GM12878 (cell line): Measurements from ENCODE around the gene KDM6A. TPM values are rescaled to one million over a fixed set of nuclear protein-coding genes. Genes with fewer than 3 reads are reported as not detected.

ENCODE experiments used
- ATAC-seq: fragments of 200-7000 bp; cut with Tn5 transposase; 3 replicates; pipeline ENCODE4 v1.9.1; 2020; ENCODE audit warnings: mild to moderate bottlenecking, moderate library complexity
- BruUV-seq: library from RNA; stranded (reverse); fragments of 400-500 nt; replicated peaks from 2 replicates; lab custom pipeline; 2021; lab: Mats Ljungman, UMichigan
- CTCF ChIA-PET: fragments of 300-600 bp; sonication (Branson Sonifier 250); formaldehyde crosslinking; extraction: SDS; loops from one replicate; lab custom pipeline; 2021; ENCODE audit warnings: inconsistent platforms; lab: Yijun Ruan, JAX
- POLR2A ChIA-PET: fragments of 350-600 bp; formaldehyde crosslinking; extraction: SDS; loops from one replicate; lab custom pipeline; 2021; ENCODE audit warnings: inconsistent platforms; lab: Charles Lee
- RAD21 ChIA-PET: fragments of 300-600 bp; sonication (Branson Sonifier 250); formaldehyde crosslinking; loops from one replicate; lab custom pipeline; 2023; ENCODE audit warnings: antibody characterized with exemption; ENCODE audit not compliant: unreplicated experiment; lab: Charles Lee
- SMC1A ChIA-PET: fragments of 300-600 bp; sonication (Branson Sonifier 250); formaldehyde crosslinking; loops from one replicate; lab custom pipeline; 2023; ENCODE audit not compliant: unreplicated experiment, uncharacterized antibody; lab: Charles Lee
- DNase-seq: peaks from one replicate; pipeline ENCODE4 v3.0.0-alpha.2; 2011; ENCODE audit warnings: low read depth, low spot score
- FAIRE-seq: peaks from 3 replicates; lab custom pipeline; 2011; peaks lifted over from hg19 to GRCh38; lab: Jason Lieb, UNC
- H2AFZ ChIP-seq: 2 replicates; pipeline ENCODE4 v1.6.0; 2011; ENCODE audit warnings: low read depth, low read length, control low read depth; ENCODE audit not compliant: control insufficient read depth
- H3K27ac ChIP-seq: 2 replicates; pipeline ENCODE4 v1.5.1; 2011; ENCODE audit warnings: control low read depth; ENCODE audit not compliant: control insufficient read depth, insufficient read depth
- H3K27me3 ChIP-seq, 2 experiments: replicated peaks in 1 of 2; 2 replicates each; pipeline versions ENCODE4 v1.6.0 to v1.6.1; 2011; ENCODE audit warnings: low read length in 1 of 2; ENCODE audit not compliant: control insufficient read depth in 2 of 2, insufficient read depth in 2 of 2
- H3K36me3 ChIP-seq, 2 experiments: 2 replicates each; pipeline ENCODE4 v1.5.1; 2011; ENCODE audit warnings: low read length in 1 of 2; ENCODE audit not compliant: control insufficient read depth in 2 of 2, insufficient read depth in 2 of 2
- H3K4me1 ChIP-seq: 2 replicates; pipeline ENCODE4 v1.6.1; 2011; ENCODE audit warnings: mild to moderate bottlenecking, low read length, moderate library complexity, mixed read lengths; ENCODE audit not compliant: control insufficient read depth, insufficient read depth
- H3K4me2 ChIP-seq: 2 replicates; pipeline ENCODE4 v1.6.0; 2011; ENCODE audit warnings: control low read depth; ENCODE audit not compliant: control insufficient read depth, insufficient read depth
- H3K4me3 ChIP-seq: fragments of 200-600 bp; sonication (generic); 2 replicates; pipeline ENCODE4 v1.5.1; 2016
- H3K79me2 ChIP-seq: 2 replicates; pipeline ENCODE4 v1.6.0; 2011; ENCODE audit warnings: low read length; ENCODE audit not compliant: control insufficient read depth, insufficient read depth
- H3K9ac ChIP-seq: 2 replicates; pipeline ENCODE4 v1.8.0; 2011; ENCODE audit warnings: low read length, control low read depth, mixed read lengths; ENCODE audit not compliant: control insufficient read depth, insufficient read depth
- H3K9me3 ChIP-seq: replicated peaks from 3 replicates; pipeline ENCODE4 v1.5.1; 2011; ENCODE audit warnings: mild to moderate bottlenecking, low read length; ENCODE audit not compliant: control insufficient read depth, insufficient read depth
- H4K20me1 ChIP-seq: 2 replicates; pipeline ENCODE4 v1.6.0; 2011; ENCODE audit not compliant: control insufficient read depth, insufficient read depth
- IKZF2 ChIP-seq, 2 experiments: fragments of 450-650 bp; IDR thresholded peaks; 2 replicates each; pipeline ENCODE4 v1.6.1; 2017; ENCODE audit warnings: mild to moderate bottlenecking in 2 of 2, moderate library complexity in 2 of 2
- IRF5 ChIP-seq: fragments of 450-650 bp; IDR thresholded peaks from 2 replicates; pipeline ENCODE4 v1.6.1; 2017; ENCODE audit warnings: borderline replicate concordance
- MTA3 ChIP-seq: IDR thresholded peaks from 2 replicates; pipeline ENCODE4 v1.6.1; 2012; ENCODE audit warnings: low read length, inconsistent platforms, borderline replicate concordance
- MXI1 ChIP-seq: fragments of 150-350 bp; IDR thresholded peaks from 2 replicates; pipeline ENCODE4 v1.6.1; 2011; ENCODE audit warnings: low read depth, mild to moderate bottlenecking, inconsistent platforms, low read length, improper control_type of control experiment
- NFIC ChIP-seq: IDR thresholded peaks from 2 replicates; pipeline ENCODE4 v1.6.1; 2012; ENCODE audit warnings: low read depth, mild to moderate bottlenecking, inconsistent platforms, low read length, moderate library complexity
- PAX5 ChIP-seq: IDR thresholded peaks from 2 replicates; pipeline ENCODE4 v1.6.1; 2011; ENCODE audit warnings: low read depth, low read length, borderline replicate concordance
- RUNX3 ChIP-seq: IDR thresholded peaks from 2 replicates; pipeline ENCODE4 v1.6.1; 2012; ENCODE audit warnings: low read length, inconsistent platforms
- TBL1XR1 ChIP-seq: IDR thresholded peaks from 2 replicates; pipeline ENCODE4 v1.6.1; 2012; ENCODE audit warnings: low read depth, low read length, improper control_type of control experiment
- YY1 ChIP-seq: IDR thresholded peaks from 2 replicates; pipeline ENCODE4 v1.6.1; 2011; ENCODE audit warnings: low read depth, mild to moderate bottlenecking, low read length
- WGBS: methylation state at CpG from one replicate; pipeline ENCODE4 v1.1.6; 2016; ENCODE audit warnings: low lambda C conversion rate; ENCODE audit not compliant: insufficient replicate concordance, insufficient coverage; ENCODE audit errors: missing lambda C conversion rate; 5-methylcytosine and 5-hydroxymethylcytosine counted together
- in situ Hi-C: fragments of 300-500 bp; cut with MboI; formaldehyde crosslinking; loops from 9 replicates; pipeline ENCODE4 v1.14.3; 2018; ENCODE audit warnings: mixed read lengths
- intact Hi-C: fragments of 100-400 bp; cut with micrococcal nuclease; formaldehyde crosslinking; loops from one replicate; pipeline ENCODE4 v1.14.2; 2022; ENCODE audit not compliant: unreplicated experiment
- polyA plus RNA-seq, 11 experiments: library from polyadenylated mRNA; depleted of rRNA in 4 of 11; unstranded in 6 of 11; stranded (reverse) in 5 of 11; fragments of >200 nt; fragmentation: Nextera tagmentation in 4 of 11; fragmentation: Illumina TruSeq in 1 of 11; extraction: Ambion mirVana in 4 of 11; extraction: Trizol in 1 of 11; gene quantifications; 1 replicate in 1 of 11; 2 replicates in 10 of 11; pipeline versions ENCODE4 v1.2.1 to v1.2.3, GENCODE V29; 2011 to 2016; ENCODE audit warnings: inconsistent platforms in 2 of 11, missing spikeins in 2 of 11, low read depth in 1 of 11
- total RNA-seq, 4 experiments: library from RNA; depleted of rRNA in 3 of 4; stranded (reverse); fragments of >200 nt in 3 of 4; fragmentation: Illumina TruSeq in 1 of 4; extraction: Trizol in 1 of 4; gene quantifications; 2 replicates each; pipeline versions ENCODE4 v1.2.1 to v1.2.3, GENCODE V29; 2013 to 2021

The KDM6A gene
- total and polyA plus RNA-seq, 10 of the 15 experiments (the other 5 are each of a cell fraction or from before 2014, with no cell fraction given), result 7.9 to 29.0 (median 20.4) TPM

DNA sequence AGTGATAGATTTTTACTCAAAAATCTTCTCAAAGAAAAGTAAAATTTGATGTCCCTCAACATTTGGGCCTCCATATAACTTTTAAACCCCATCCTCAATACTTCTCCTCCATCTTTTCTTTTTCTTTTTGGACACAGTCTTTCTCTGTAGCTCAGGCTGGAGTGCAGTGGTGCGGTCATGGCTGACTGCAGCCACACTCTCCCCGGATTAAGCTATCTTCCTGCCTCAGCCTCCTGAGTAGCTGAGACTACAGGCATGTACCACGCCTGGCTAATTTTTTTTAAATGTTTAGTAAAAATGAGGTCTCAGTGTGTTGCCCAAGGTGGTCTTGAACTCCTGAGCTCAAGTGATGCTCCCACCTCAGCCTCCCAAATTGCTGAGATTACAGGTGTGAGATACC lies 33.1 kb downstream of the KDM6A start:
- FAIRE-seq (peak; percentile 47), ATAC-seq (peak; percentile 71), DNase-seq (no peak)
- H3K79me2 ChIP-seq, result peaks cover 91% of the 10 kb centered on the region
- no peaks in the 10 kb centered on the region for H4K20me1 ChIP-seq
- intact Hi-C loops, result loop anchor here (10.0 kb wide), 1 partner anchor 169 kb away; no protein-coding TSS in a partner anchor
- RAD21 ChIA-PET, result interaction anchor here (1.3 to 4.2 kb wide), 4 partner anchors 8 to 164 kb away, joined by 5 to 50 read pairs (median 12); partner anchors contain the start of gene KDM6A
- TF ChIP-seq YY1 (peak; percentile 49; the same call in 1 of the 2 replicates), NFIC (no peak), RUNX3 (0 out of 2 replicates have a peak, but pooled peaks have one; percentile 33), IRF5 (no peak), MTA3 (no peak), MXI1 (no peak), TBL1XR1 (no peak), IKZF2 (IDR thresholded peaks at IDR 0.05) (no peak), PAX5 (peak; percentile 78; the same call in 1 of the 2 replicates)
- TF ChIP-seq, all 136 proteins: peak for 3
- Histone ChIP-seq H3K4me2 (peak overlapping the region; percentile 89), H3K9me3 (peaks cover 2% of the 10 kb centered on the region; the same call in 2 of the 3 replicates), H3K27ac (peak overlapping the region; percentile 73), H3K4me1 (peaks cover 42% of the 10 kb centered on the region), H3K27me3 (no peaks in the 10 kb centered on the region), H2AFZ (peak overlapping the region; percentile 19), H3K36me3 (no peaks in the 10 kb centered on the region), H3K9ac (peak overlapping the region; percentile 41), H3K4me3 (peak overlapping the region; percentile 52; the same call in 1 of the 2 replicates)
- WGBS, result 0% methylated on average over 3 of the region's 3 CpGs
- in situ Hi-C loops, result no loop called here
- ChIA-PET CTCF (interaction anchor here (0.9 to 1.5 kb wide), 3 partner anchors 9 to 65 kb away, joined by 3 to 6 read pairs (median 4); no protein-coding TSS in a partner anchor), POLR2A (interaction anchor here (2.0 to 3.7 kb wide), 3 partner anchors 9 to 33 kb away, joined by 10 to 17 read pairs (median 17); partner anchors contain the start of gene KDM6A), SMC1A (interaction anchor here (0.8 to 3.8 kb wide), 13 partner anchors 7 to 164 kb away, joined by 3 to 39 read pairs (median 4); partner anchors contain the start of gene KDM6A)
- BruUV-seq, result no TSS peak
